DOHH2 (cell line): ENCODE results near the gene MCF2L2.

ENCODE experiments used
- EZH2phosphoT487 ChIP-seq: fragments of 200-600 bp; sonication (generic); IDR thresholded peaks from 2 replicates; pipeline ENCODE4 v1.6.1; 2017; ENCODE audit warnings: borderline replicate concordance, mild to moderate bottlenecking, antibody characterized with exemption, low read length, moderate library complexity, mixed read lengths
- TF ChIP-seq, protein P1 (sequence below): fragments of 200-600 bp; sonication (generic); IDR thresholded peaks from one replicate; pipeline ENCODE4 v1.5.1; 2014; ENCODE audit warnings: antibody characterized with exemption, mild to moderate bottlenecking, low read depth, low read length; ENCODE audit not compliant: poor library complexity, severe bottlenecking

DNA sequence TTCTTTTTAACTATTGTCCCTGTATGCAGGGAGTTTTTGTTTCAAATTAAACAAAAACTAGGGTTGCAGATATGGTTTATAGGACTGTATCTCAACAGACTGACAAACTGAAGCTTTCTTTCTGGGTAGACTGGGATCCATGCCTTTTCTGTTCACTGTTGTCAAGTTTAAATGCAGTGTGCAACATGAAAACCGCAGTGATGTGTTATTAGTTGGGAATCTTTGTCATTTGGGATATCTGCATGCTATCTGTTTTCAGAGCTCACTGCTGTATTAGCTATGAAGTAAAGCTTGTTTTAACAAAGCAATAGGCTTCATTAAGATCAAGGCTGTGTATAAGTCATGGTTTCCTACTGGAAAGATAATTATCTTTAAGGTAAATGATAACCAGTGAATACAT lies 21.4 kb upstream of the MCF2L2 start:
- TF ChIP-seq, protein P1, sequence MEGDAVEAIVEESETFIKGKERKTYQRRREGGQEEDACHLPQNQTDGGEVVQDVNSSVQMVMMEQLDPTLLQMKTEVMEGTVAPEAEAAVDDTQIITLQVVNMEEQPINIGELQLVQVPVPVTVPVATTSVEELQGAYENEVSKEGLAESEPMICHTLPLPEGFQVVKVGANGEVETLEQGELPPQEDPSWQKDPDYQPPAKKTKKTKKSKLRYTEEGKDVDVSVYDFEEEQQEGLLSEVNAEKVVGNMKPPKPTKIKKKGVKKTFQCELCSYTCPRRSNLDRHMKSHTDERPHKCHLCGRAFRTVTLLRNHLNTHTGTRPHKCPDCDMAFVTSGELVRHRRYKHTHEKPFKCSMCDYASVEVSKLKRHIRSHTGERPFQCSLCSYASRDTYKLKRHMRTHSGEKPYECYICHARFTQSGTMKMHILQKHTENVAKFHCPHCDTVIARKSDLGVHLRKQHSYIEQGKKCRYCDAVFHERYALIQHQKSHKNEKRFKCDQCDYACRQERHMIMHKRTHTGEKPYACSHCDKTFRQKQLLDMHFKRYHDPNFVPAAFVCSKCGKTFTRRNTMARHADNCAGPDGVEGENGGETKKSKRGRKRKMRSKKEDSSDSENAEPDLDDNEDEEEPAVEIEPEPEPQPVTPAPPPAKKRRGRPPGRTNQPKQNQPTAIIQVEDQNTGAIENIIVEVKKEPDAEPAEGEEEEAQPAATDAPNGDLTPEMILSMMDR = no peak
- TF ChIP-seq EZH2phosphoT487 = no peak
